Retinal pigment epithelial cell (primary cell): ENCODE data around the gene CSRNP3.

ENCODE experiments used
- DNase-seq: peaks from one replicate; pipeline ENCODE4 v3.0.0-alpha.2; 2010; ENCODE audit warnings: low read depth
- H3K4me3 ChIP-seq: 2 replicates; pipeline ENCODE4 v1.5.1; 2011; ENCODE audit warnings: mild to moderate bottlenecking, low read length, control low read depth, moderate library complexity
- TF ChIP-seq, protein P1 (sequence below): conservative IDR thresholded peaks from 2 replicates; pipeline ENCODE4 v1.5.1; 2011; ENCODE audit warnings: low read depth, low read length, control low read depth, inconsistent platforms

CSRNP3 gene

DNA sequence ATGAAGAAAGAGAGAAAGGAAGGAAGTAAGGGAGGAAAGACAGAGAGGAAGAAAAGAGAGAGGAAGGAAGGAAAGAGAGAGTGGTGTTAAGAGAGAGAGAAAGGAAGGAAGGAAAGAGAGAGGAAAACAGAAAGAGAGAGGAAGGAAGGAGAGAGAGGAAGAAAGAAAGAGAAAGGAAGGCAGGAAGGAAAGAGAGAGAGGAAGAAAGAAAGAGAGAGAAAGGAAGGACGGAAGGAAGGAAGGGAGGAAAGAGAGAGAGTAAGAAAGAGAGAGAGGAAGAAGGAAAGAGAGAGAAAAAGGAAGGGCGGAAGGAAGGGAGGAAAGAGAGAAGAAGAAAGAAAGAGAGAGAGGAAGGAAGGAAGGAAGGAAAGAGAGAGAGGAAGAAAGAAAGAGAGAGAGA, 197.1 kb downstream of the CSRNP3 start:
- TF ChIP-seq, protein P1, sequence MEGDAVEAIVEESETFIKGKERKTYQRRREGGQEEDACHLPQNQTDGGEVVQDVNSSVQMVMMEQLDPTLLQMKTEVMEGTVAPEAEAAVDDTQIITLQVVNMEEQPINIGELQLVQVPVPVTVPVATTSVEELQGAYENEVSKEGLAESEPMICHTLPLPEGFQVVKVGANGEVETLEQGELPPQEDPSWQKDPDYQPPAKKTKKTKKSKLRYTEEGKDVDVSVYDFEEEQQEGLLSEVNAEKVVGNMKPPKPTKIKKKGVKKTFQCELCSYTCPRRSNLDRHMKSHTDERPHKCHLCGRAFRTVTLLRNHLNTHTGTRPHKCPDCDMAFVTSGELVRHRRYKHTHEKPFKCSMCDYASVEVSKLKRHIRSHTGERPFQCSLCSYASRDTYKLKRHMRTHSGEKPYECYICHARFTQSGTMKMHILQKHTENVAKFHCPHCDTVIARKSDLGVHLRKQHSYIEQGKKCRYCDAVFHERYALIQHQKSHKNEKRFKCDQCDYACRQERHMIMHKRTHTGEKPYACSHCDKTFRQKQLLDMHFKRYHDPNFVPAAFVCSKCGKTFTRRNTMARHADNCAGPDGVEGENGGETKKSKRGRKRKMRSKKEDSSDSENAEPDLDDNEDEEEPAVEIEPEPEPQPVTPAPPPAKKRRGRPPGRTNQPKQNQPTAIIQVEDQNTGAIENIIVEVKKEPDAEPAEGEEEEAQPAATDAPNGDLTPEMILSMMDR = no peak
- no peak overlapping the region for H3K4me3 ChIP-seq

DNA sequence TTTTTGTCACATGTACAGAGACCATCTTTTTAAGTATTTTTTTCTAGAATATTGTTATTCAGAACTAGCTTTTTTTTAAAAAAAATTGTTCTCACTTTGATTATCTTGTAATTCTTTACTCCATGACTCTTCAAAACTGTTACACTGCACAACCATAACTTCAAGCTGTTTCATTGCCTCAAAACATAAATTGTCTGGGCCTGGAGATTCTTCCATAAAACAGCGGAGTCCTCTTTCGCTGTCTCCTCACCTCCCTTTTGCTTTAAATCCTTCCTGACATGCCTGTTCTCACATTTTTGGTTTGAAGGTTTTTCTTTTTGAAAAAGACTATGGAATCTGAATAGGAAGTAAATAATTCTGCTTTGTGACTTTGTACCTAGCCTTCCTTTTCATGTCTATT, 197.9 kb downstream of the CSRNP3 start:
- TF ChIP-seq, protein P1 = no peak

More for the DNA sequence above, 197.1 kb downstream of the CSRNP3 start:
- DNase-seq = no peak

DNA sequence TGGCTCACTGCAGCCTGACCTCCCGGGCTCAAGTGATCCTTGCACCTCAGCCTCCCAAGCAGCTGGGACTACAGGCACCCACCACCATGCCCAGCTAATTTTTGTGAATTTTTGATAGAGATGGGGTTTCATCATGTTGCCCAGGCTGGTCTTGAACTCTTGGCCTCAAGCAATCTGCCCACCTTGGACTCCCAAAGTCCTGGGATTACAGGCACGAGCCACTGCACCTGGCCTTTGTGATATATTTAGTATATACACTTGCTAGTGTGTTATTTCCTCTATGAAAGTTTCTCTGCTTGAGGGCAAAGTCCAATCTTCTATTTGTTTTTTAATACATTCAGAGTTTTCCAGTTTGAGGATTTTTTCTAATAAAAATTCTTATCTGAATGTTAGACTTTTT, 205.3 kb downstream of the CSRNP3 start:
- no peak overlapping the region for H3K4me3 ChIP-seq
- DNase-seq = no peak
- TF ChIP-seq, protein P1 = no peak

More for the DNA sequence above, 197.9 kb downstream of the CSRNP3 start:
- no peak for DNase-seq
- H3K4me3 ChIP-seq = no peak overlapping the region

DNA sequence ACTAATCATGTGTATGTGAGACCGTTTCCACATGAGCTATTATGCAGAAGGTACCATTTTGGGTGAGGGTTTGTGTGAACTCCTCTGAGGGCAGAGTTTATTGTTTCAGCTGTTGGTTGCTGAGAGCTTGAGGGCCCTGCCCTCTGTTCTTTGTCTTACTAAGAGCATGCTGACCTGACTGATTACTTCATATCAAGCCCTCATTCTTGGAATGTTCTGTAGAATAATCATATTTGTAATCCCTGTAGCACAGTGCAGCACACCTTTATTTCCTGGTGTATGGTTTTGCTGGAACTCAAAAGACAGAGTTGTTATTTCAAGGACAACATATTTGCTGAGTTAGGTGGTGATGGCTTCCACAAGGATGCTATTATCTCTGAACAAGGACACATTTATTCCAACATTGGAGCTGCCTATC, 206.1 kb downstream of the CSRNP3 start:
- DNase-seq = peak; percentile 67
- TF ChIP-seq, protein P1 = no peak
- H3K4me3 ChIP-seq = no peak overlapping the region

DNA sequence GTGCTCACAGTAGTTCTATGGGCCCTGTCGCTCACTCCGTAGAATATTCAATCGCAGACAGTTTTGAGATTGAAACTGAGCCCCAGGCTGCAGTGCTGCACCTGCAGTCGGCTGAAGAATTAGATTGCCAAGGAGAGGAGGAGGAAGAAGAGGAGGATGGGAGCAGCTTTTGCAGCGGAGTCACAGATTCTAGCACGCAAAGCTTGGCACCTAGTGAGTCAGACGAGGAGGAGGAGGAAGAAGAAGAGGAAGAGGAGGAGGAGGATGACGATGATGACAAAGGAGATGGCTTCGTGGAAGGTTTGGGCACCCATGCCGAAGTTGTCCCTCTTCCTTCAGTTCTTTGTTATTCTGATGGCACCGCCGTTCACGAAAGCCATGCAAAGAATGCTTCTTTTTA, 209.4 kb downstream of the CSRNP3 start:
- TF ChIP-seq, protein P1 = no peak
- DNase-seq = no peak
- H3K4me3 ChIP-seq = no peak overlapping the region

DNA sequence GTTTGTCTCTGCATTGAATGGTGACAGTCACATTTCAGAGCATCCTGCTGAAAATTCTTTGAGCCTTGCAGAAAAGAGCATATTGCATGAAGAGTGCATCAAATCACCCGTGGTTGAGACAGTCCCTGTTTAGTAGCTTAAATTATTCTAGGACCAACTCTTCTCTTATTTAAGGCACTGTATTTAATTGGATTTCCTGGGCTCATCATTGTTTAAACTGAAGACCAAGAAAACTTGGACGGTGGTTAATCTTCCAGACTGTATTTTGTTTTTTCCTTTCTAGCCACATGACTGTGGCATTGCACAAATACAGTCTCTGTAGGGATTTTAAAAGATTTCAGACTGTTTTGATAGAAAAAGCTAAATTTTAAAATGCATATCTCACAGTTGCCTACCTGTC, 210.1 kb downstream of the CSRNP3 start:
- H3K4me3 ChIP-seq = no peak overlapping the region
- no peak for DNase-seq
- TF ChIP-seq, protein P1 = no peak

DNA sequence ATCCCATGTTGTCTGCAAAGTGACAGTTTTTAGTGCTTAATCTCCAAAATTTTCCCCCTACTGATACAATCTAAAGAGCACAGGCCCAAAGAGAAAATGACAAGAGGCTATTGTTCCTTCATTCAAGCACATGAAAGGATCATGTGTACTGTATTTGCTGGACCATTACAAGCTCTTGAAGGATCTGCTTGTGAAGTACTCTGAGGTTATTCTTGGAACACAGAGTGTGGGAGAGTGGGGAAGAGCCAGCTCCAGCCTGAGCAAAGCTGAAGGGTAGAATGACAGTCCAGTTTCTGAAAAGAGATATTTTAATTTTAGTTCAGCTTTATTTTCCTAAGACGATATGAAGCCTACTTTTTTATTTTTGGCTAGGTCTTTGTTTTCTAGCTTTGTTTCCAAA, 212.3 kb downstream of the CSRNP3 start:
- no peak overlapping the region for H3K4me3 ChIP-seq
- DNase-seq = no peak
- TF ChIP-seq, protein P1 = no peak
